Activated CD4-positive, alpha-beta memory T cell treated with anti-CD3 and anti-CD28 coated beads for 36 hours (primary cell): ENCODE results near the gene XYLB. TPM values are rescaled to one million over a fixed set of nuclear protein-coding genes. Genes with fewer than 3 reads are reported as not detected.
A peak's percentile ranks its signal among the peaks of the same experiment; 100 is the strongest.

Source experiments
- CTCF ChIA-PET: fragments of 350-600 bp; sonication (Branson Sonifier 250); formaldehyde crosslinking; loops from one replicate; lab custom pipeline; 2021; ENCODE audit warnings: antibody characterized with exemption, inconsistent platforms; lab: Charles Lee
- POLR2A ChIA-PET: fragments of 350-600 bp; sonication (Branson Sonifier 250); formaldehyde crosslinking; loops from one replicate; lab custom pipeline; 2021; ENCODE audit warnings: antibody characterized with exemption; lab: Charles Lee
- DNase-seq: peaks from one replicate; pipeline ENCODE4 v3.0.0-alpha.2; 2020
- H3K27ac Mint-ChIP-seq: one replicate; pipeline ENCODE4 v1.8.0; 2021; ENCODE audit warnings: mixed read lengths
- H3K27me3 Mint-ChIP-seq: one replicate; pipeline ENCODE4 v1.8.0; 2021; ENCODE audit warnings: mixed read lengths
- H3K36me3 Mint-ChIP-seq: one replicate; pipeline ENCODE4 v1.8.0; 2021; ENCODE audit warnings: mixed read lengths
- H3K4me1 Mint-ChIP-seq: one replicate; pipeline ENCODE4 v1.8.0; 2021; ENCODE audit warnings: low read depth, mixed read lengths
- H3K4me3 Mint-ChIP-seq: one replicate; pipeline ENCODE4 v1.8.0; 2021; ENCODE audit warnings: mild to moderate bottlenecking, mixed read lengths
- H3K9me3 Mint-ChIP-seq: one replicate; pipeline ENCODE4 v1.8.0; 2021; ENCODE audit warnings: mixed read lengths
- intact Hi-C: fragments of 100-400 bp; cut with micrococcal nuclease; formaldehyde crosslinking; loops from one replicate; pipeline ENCODE4 v1.15.1; 2023
- total RNA-seq, 2 experiments: library from RNA; stranded (reverse); gene quantifications; one replicate each; pipeline ENCODE4 v1.2.3, GENCODE V29; 2021

Gene XYLB
- total RNA-seq, 2 experiments from 2014 or later = 4.8 to 4.9 TPM

DNA sequence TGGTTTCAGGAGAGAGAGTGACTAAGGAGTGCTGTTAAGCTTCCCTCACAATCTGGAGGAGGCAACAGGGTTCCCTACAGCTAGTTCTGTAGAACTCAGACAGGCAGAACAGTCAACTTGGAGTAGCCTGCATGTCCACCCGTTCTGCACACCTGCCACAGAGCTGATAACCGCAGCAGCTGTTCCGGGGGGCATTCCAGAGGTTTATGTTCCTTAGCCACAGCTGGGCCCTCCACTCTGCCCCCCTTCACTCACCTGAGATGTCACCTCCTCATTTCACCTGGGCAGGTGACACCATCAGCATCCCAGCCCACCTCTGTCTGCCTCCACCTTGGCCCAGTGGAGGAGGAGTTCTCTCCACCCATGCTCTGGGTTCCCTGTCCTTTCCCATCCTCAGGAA is 22.6 kb downstream of the XYLB start:
- H3K4me1 Mint-ChIP-seq = peaks cover 14% of the 10 kb centered on the region
- H3K27me3 Mint-ChIP-seq = no peaks in the 10 kb centered on the region
- H3K36me3 Mint-ChIP-seq = peaks cover 18% of the 10 kb centered on the region
- CTCF ChIA-PET = interaction anchor here (1.3 kb wide), 1 partner anchor 9 kb away, joined by 3 read pairs; no protein-coding TSS in a partner anchor
- no peak overlapping the region for H3K27ac Mint-ChIP-seq
- intact Hi-C loops = no loop called here
- H3K9me3 Mint-ChIP-seq = peaks cover 3% of the 10 kb centered on the region
- no peak for DNase-seq
- no peak overlapping the region for H3K4me3 Mint-ChIP-seq
- POLR2A ChIA-PET = no interaction called here

DNA sequence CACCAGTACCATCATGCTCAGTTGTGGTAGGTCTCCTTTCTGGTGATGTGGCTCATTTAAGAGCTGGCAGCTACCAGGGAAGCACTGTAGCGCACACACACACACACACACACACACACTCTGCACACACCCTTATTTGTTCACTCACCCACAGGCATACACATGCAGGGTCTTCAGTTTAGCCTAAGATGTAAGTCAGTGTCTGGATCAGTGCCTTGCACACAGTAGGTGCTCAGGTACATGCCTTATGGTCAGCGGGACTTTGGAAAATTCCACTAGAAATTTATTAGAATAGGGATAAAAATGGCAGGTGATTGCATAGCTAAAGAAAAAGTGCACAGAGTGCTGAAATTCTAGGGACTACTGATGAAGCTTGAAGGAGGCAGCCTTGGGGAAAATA is 23.6 kb downstream of the XYLB start:
- intact Hi-C loops = no loop called here
- no peak overlapping the region for H3K27ac Mint-ChIP-seq
- H3K27me3 Mint-ChIP-seq = no peaks in the 10 kb centered on the region
- ChIA-PET POLR2A (no interaction called here), CTCF (no interaction called here)
- peaks cover 3% of the 10 kb centered on the region for H3K9me3 Mint-ChIP-seq
- no peak overlapping the region for H3K4me3 Mint-ChIP-seq
- peaks cover 18% of the 10 kb centered on the region for H3K36me3 Mint-ChIP-seq
- peaks cover 21% of the 10 kb centered on the region for H3K4me1 Mint-ChIP-seq
- DNase-seq = no peak

DNA sequence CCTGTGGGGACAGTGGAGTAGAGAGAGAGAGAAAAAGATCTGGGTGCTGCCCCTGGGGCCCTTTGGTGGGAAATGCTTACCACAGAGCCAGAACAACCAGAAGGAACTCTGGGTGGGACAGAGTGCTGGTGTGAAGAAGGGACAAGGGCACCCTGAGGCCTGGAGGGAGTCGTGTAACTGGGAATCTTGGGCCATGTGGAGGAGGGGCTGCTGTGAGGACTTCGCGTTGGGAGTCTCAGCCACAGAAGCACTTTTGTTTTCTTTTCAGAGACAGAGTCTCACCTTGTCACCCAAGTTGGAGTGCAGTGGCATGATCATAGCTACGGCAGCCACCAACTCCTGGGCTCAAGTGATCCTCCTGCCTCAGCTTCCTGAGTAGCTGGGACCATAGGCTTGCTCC is 24.3 kb downstream of the XYLB start:
- CTCF ChIA-PET = no interaction called here
- intact Hi-C loops = no loop called here
- Mint-ChIP-seq H3K9me3 (peaks cover 3% of the 10 kb centered on the region), H3K27ac (no peak overlapping the region), H3K36me3 (peaks cover 15% of the 10 kb centered on the region), H3K27me3 (no peaks in the 10 kb centered on the region), H3K4me3 (no peak overlapping the region), H3K4me1 (peaks cover 24% of the 10 kb centered on the region)
- POLR2A ChIA-PET = no interaction called here
- no peak for DNase-seq

DNA sequence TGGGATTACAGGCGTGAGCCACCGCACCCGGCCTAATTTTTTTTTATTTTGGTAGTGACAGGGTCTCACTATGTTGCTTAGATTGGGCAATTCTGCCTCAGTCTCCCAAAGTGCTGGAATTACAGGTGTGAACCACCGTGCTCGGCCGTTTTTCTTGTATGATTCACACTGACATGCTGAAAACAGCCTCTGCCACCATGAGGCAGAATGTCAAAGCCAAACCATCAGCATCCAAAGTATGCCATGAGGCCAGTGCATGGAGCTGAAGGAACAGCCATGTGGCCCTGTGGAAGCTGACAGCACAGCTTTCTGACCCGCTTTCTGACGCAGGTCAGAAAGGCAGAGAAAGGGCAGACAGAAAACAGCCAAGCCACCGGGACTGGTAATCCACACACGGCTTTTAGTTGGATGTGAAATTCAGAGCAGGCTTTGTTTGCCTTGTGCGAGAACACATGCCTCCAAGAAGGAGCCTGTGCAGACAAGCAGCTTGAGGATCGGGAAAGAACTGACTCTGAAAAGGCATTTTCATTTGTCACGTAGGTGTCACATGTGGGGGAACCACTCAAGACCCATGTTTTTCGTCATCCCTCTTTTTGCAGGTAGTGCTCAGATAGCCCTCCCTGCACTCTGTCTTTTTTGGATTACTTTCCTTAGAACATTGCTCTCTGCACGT is 25.1 kb downstream of the XYLB start:
- Mint-ChIP-seq H3K27me3 (no peaks in the 10 kb centered on the region), H3K9me3 (peaks cover 3% of the 10 kb centered on the region), H3K27ac (no peak overlapping the region), H3K36me3 (peaks cover 15% of the 10 kb centered on the region), H3K4me1 (peaks cover 24% of the 10 kb centered on the region), H3K4me3 (no peak overlapping the region)
- POLR2A ChIA-PET = no interaction called here
- no peak for DNase-seq
- intact Hi-C loops = no loop called here
- CTCF ChIA-PET = no interaction called here

DNA sequence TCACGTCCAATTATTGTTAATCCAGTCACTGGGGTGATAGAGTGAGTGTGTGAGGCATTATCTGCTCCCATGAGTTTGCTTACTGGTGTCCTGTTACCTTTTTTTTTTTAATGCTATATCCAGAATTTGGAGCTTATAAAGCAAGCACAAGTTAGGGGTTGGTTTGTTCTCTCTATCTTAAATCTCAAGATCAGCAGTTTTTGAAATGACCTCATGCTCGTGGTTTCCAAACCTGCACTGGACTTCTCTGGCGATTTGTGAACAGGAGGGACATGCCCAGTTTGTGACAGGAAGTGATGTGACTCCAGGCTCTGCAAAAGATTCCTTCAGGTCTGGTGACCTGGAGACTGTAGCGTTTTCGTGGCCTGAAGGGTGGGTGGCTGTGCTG is 25.6 kb downstream of the XYLB start:
- intact Hi-C loops = no loop called here
- no peak for DNase-seq
- peaks cover 3% of the 10 kb centered on the region for H3K9me3 Mint-ChIP-seq
- no peak overlapping the region for H3K27ac Mint-ChIP-seq
- no peaks in the 10 kb centered on the region for H3K27me3 Mint-ChIP-seq
- peaks cover 24% of the 10 kb centered on the region for H3K4me1 Mint-ChIP-seq
- CTCF ChIA-PET = no interaction called here
- no peak overlapping the region for H3K4me3 Mint-ChIP-seq
- POLR2A ChIA-PET = no interaction called here
- H3K36me3 Mint-ChIP-seq = peaks cover 18% of the 10 kb centered on the region

DNA sequence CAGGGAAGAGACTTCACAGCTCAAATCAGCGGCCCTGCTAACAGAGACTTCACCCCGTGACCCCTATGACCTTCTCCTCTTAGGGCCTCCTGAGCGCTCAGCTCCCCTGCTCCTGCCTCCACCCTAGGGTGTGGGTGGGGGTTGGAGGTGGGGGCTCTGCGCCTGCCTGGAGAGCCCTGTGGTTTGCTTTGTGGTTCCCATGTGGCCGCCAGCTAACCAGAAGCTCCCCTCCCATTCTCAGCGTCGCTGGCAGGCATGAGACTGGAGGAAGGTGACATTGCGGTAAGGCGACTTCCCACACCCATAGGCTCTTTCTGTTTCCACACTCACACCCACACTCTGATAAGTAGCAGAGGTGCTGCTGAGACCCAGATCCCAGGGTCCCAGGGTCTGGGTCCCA is 27.6 kb downstream of the XYLB start:
- Mint-ChIP-seq H3K4me1 (peaks cover 24% of the 10 kb centered on the region), H3K27ac (no peak overlapping the region), H3K36me3 (peaks cover 20% of the 10 kb centered on the region), H3K4me3 (no peak overlapping the region), H3K27me3 (no peaks in the 10 kb centered on the region), H3K9me3 (no peaks in the 10 kb centered on the region)
- DNase-seq = peak; percentile 54
- CTCF ChIA-PET = interaction anchor here (2.2 kb wide), 1 partner anchor 106 kb away, joined by 9 read pairs; no protein-coding TSS in a partner anchor
- POLR2A ChIA-PET = no interaction called here
- intact Hi-C loops = no loop called here

DNA sequence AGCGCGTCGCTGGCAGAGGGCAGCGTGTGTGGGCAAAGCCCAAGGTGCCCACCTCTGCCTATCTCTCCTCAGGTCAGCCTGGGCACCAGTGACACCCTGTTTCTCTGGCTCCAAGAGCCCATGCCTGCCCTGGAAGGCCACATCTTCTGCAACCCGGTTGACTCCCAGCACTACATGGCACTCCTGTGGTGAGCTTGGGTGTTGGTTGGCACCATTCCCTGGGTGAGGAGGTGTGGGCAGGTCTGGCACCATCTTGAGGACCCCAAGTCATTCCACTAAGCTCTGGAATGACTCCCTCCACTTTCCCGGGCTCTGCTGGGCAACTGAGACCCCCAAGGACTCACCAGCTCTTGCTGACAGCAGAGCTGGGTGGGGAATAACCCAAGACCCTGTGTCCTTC is 28.5 kb downstream of the XYLB start:
- H3K4me3 Mint-ChIP-seq = no peak overlapping the region
- no peaks in the 10 kb centered on the region for H3K27me3 Mint-ChIP-seq
- intact Hi-C loops = no loop called here
- H3K4me1 Mint-ChIP-seq = peaks cover 24% of the 10 kb centered on the region
- POLR2A ChIA-PET = no interaction called here
- CTCF ChIA-PET = interaction anchor here (0.6 kb wide), 1 partner anchor 122 kb away, joined by 3 read pairs; no protein-coding TSS in a partner anchor
- H3K9me3 Mint-ChIP-seq = no peaks in the 10 kb centered on the region
- no peak overlapping the region for H3K27ac Mint-ChIP-seq
- peaks cover 28% of the 10 kb centered on the region for H3K36me3 Mint-ChIP-seq
- no peak for DNase-seq

DNA sequence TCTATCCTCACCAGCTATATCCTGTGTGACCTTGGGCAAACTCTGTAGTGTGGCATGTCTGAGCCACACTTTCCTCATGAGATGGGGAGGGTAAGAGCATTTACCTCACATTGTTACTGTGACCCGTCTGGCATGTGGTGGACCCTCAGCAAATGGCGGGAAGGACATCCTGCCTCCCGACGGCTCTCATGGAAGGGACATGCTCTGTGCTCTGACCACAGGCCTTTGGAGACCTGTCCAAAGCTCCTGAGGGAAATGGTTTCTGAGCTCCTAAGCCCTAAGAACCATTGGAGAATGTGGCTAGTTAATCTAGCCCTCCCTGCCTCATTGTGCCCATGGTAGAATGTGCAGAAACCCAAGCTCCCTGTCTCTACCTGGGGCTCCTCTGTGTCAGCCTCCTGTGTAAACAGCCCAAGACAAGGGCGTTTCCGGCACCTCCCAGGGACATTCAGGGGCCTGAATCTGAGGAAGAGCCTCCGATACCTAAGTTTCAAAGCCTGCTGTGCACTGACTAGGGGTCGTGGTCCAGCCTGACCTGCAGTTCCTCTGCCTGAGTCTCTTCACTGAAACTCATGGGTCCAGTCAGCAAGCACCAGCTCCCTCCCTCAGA is 29.0 kb downstream of the XYLB start:
- no peak overlapping the region for H3K27ac Mint-ChIP-seq
- POLR2A ChIA-PET = no interaction called here
- CTCF ChIA-PET = interaction anchor here (0.6 kb wide), 1 partner anchor 121 kb away, joined by 3 read pairs; no protein-coding TSS in a partner anchor

DNA sequence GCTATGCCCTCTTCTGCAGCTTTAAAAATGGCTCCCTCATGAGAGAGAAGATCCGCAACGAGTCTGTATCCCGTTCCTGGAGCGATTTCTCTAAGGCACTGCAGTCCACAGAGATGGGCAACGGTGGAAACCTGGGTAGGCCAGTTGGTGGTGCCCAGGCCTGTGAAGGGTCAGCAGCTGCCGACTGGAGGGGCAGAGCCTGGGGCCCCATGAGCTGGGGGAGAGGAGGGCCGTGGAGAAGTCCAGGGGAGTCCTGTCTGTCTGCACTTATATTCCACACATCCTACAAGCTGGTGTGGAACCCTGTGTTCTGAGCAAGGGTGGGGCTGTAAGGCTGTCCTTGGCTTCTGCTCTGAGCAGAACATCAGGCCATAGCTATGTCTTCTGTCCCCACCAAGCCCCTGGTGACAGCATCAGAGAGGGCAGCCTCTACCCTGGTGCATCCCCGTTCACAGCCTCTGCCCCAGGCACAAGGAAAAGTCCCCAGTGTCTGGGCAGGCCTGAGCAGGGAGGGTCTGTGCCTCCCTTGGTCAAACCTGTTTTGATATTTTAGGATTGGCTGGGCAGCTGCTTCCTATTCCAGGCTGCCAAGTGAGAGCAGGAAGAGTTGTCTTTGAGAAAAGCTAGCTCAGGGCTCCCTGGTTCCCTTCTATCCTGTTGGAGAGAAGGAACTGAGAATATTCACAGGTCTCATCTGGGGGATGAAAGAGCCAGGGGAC is 29.7 kb downstream of the XYLB start:
- no peak for DNase-seq
- CTCF ChIA-PET = no interaction called here
- peaks cover 2% of the 10 kb centered on the region for H3K9me3 Mint-ChIP-seq
- H3K36me3 Mint-ChIP-seq = peaks cover 35% of the 10 kb centered on the region
- POLR2A ChIA-PET = no interaction called here
- H3K4me3 Mint-ChIP-seq = no peak overlapping the region
- intact Hi-C loops = no loop called here
- no peak overlapping the region for H3K27ac Mint-ChIP-seq
- peaks cover 24% of the 10 kb centered on the region for H3K4me1 Mint-ChIP-seq
- no peaks in the 10 kb centered on the region for H3K27me3 Mint-ChIP-seq

More for the DNA sequence above, 29.0 kb downstream of the XYLB start:
- Mint-ChIP-seq H3K4me1 (peaks cover 24% of the 10 kb centered on the region), H3K9me3 (no peaks in the 10 kb centered on the region), H3K4me3 (no peak overlapping the region), H3K27me3 (no peaks in the 10 kb centered on the region), H3K36me3 (peaks cover 32% of the 10 kb centered on the region)
- intact Hi-C loops = no loop called here
- no peak for DNase-seq

DNA sequence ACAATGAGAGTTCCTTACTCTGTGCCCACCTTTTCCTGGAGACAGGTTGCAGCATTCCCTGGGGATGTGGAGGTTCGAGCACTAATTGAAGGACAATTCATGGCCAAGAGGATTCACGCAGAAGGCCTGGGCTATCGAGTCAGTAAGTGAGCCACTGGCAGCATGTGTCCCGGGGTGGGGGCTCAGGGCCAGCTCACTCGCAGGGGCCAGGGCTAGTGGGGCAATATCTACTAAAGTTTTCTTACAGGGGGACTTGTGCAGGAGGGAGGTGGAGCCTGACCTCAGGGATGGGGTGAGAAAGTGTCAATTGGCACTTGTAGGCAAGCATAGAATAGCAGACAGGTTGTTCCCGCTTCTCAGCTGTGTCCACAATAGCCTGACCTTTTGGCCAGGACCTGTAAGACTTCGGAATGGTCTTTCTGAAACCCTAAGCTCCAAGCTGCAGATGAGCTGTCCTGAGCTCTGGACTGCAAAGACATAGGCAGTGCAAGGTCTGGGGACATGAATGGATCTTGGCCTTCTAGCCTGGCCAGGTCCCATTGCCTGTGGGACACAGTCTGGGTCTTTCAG is 32.7 kb downstream of the XYLB start:
- Mint-ChIP-seq H3K9me3 (peaks cover 12% of the 10 kb centered on the region), H3K27ac (no peak overlapping the region), H3K4me3 (no peak overlapping the region), H3K4me1 (peaks cover 10% of the 10 kb centered on the region), H3K36me3 (peaks cover 43% of the 10 kb centered on the region), H3K27me3 (no peaks in the 10 kb centered on the region)
- DNase-seq = no peak
- POLR2A ChIA-PET = no interaction called here
- CTCF ChIA-PET = interaction anchor here (1.1 kb wide), 1 partner anchor 101 kb away, joined by 5 read pairs; no protein-coding TSS in a partner anchor
- intact Hi-C loops = no loop called here

DNA sequence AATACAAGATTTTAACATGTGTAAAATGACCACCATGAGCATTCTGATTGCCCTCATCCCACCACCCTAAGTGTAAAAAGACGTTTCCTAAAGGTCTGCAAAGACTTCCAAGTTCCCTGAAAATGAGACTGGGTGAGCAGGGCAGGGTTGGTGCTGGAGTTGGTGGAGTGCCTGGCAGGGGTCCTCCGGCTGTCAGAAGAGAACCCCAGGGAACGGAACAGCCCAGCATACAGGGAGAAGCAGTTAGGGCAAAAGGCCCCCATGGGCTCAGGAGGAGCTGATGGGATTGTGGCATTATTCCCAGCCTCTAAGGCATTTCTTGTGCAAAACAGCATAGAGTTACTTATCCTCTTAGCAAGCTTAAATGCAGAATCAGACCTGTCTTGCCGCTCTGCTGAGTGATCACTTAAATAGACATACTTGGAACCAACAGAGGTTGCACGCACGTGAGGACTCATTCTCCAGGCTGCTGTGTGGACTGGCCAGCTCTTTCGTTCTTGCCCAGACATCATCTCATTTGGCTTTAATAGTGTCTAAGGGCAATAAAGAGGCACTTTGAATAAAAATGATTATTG is 36.0 kb downstream of the XYLB start:
- Mint-ChIP-seq H3K9me3 (peaks cover 22% of the 10 kb centered on the region), H3K4me3 (no peak overlapping the region), H3K4me1 (no peaks in the 10 kb centered on the region), H3K27me3 (no peaks in the 10 kb centered on the region), H3K36me3 (peaks cover 51% of the 10 kb centered on the region), H3K27ac (no peak overlapping the region)
- intact Hi-C loops = no loop called here
- no peak for DNase-seq
- ChIA-PET POLR2A (no interaction called here), CTCF (no interaction called here)
